GM11168 (cell line): ENCODE results near the gene ALDH4A1.

Source experiments
- in situ Hi-C: fragments of 300-500 bp; cut with MboI; formaldehyde crosslinking; loops from one replicate; pipeline ENCODE4 v1.12.0; 2022; ENCODE audit warnings: low sequenced_read_pairs; ENCODE audit not compliant: unreplicated experiment

ALDH4A1 gene

DNA sequence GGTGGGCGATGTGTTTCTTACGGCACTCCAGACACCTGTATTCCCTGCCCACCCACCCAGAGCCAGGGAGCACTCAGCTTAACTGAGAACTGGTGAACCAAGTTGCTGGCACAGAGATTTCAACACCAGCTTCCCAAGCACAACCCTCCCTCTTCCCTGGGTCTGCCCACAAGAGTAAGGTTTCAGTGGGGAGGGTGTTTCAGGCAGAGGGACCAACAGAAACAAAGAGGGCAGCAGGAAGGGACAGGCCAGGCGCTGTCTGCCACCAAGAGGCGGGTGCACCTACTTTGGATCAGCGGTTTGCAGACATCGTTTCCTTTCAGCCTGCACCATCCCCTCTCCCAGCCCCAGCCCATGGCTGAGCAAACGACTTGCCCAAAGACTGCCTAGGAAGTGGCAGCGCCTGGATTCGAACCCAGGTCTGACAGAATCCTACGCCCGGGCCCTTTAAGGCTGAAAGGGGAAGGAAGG, 21.9 kb upstream of the ALDH4A1 start:
- in situ Hi-C loops, result loop anchor here (25.0 kb wide), 1 partner anchor 188 kb away; no protein-coding TSS in a partner anchor

DNA sequence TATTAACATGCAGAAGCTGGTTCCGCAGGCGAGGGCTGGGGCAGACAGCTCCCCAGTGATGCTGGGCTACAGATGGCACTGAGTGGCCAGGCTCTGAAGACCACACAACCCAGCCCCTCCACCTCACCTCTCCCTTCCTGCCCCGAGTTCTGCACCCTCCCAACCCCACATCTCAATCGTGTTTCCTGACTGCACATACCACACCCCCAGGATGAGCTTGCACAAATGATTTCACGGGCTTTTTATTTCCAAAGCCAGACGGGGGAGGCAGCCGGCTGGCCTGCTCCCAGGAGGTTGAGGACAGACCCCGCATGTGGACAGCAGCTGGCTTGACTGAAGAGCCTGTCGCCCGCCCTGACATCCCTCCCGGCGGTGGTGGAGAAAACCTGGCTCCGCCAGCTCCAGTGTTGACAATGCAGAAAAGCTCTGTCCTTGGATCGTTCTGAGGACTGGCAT, 21.4 kb upstream of the ALDH4A1 start:
- in situ Hi-C loops, result loop anchor here (25.0 kb wide), 1 partner anchor 189 kb away; no protein-coding TSS in a partner anchor

DNA sequence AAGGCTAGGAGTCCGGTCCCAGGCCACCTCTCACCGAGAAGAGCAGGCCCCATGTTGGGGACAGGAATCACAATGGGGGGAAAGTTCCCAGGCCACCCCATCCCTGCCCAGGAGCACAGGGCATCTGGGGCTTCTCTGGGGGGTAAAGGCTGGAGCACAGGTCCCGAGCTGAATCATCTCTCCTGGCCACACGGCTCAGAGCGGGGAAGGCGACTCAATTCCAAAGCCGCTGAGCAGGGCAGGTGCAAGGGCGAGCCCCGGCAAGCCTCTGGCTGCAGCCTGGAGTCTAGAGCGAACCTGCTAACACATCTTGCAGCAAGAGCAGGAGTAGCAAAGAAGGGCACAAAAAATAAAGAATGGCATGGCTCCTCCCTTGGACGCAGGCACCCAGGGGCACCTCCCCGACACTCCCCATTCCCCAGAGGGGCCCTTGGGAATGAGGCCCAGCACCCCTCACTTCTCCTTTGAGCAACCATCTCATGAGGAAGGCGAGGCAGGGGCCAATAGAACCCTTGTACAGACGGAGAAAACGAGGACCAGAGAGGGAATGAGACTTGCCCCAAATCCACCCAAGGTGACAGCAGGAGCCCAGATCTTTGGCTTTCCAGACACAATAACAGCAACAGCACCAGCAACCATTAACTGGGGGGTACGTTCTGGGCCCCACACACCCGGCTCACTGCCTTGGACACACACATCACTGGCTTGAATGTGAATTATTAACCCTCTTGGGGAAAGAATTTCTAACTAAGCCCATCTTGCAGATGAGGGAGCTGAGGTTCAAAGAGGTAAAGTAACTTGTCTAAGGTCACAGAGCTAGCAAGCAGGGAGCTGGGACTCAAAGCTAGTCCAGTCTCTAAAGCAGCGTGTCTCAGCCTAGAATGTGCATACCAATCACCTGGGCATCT, 20.7 kb upstream of the ALDH4A1 start:
- in situ Hi-C loops, result loop anchor here (25.0 kb wide), 1 partner anchor 189 kb away; no protein-coding TSS in a partner anchor

DNA sequence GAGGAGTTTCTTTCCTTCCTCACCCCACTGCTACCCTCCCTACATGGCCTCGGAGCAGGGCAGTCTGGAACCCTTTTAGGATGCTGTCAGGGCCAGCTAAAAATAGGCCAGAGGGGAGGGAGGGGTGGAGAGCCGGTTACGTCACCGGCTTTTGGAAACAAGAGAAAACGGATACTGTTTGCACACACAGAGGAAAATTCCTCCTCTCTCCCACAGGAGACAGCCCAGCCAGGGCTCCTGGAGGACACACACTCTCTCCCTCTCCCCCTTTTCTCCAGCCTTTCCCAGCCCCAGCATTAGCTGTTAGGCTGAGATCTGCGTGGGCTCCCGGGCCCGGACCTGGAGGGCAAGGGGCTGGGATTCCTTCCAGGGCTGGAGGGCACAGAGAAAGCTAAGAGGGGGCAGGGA, 20.0 kb upstream of the ALDH4A1 start:
- in situ Hi-C loops, result loop anchor here (25.0 kb wide), 1 partner anchor 190 kb away; no protein-coding TSS in a partner anchor

DNA sequence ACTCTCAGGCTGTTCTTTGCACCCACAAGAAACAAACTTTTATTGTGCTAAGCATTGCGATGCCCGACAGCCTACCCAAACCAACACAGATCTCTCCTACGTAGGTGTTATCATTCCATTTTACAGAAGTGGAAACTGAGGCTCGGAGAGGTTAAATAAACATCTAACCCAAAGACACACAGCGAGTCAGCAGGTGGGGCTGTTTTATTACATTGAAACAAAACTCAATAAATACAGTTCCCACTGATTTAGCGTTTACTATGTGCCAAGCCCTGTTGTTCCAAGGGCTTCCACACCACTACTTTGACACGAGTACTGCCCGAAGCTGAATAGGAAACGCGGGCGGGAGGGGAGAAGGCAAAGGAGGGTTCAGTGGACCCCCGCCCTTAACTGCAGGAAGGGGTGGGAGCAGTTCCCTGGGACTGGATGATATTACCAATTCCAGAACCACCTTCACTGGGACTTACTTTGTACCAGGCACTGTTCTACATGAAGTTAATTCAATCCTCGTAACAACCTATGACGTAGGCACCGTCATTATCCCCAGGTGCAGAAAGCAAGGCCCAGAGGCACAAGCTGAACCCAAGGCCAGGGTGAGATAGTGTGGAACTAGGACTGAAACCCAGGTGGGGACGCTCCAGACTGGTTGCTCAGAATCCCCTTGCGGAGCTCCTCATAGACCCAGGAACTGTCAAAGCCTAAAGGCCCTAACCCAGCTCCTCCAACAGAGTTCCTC, 19.3 kb upstream of the ALDH4A1 start:
- in situ Hi-C loops, result loop anchor here (25.0 kb wide), 1 partner anchor 191 kb away; no protein-coding TSS in a partner anchor

DNA sequence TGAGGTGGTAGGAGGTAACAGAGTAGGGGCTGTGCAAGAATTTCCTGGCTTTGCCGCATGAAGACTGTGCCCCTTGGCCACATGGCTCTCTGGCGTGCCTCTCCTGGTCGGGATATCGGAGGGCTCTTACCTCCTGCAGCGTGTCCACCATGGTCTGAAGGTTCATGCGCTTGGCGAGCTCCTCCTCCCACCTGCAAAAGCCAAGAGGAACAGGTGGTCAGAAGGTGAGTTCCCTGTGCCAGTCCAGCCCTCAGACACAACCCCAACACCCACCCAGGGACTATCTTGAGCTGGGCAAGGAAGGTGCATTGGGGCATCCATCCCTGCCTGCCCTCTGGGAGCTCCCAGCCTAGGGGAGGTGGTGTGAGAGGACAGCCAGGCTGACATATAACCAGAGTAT, 18.6 kb upstream of the ALDH4A1 start:
- in situ Hi-C loops, result loop anchor here (25.0 kb wide), 1 partner anchor 191 kb away; no protein-coding TSS in a partner anchor

GRCh38 chr1:18919956-18920355, 17.6 kb upstream of the ALDH4A1 start:
- in situ Hi-C loops, result loop anchor here (25.0 kb wide), 1 partner anchor 192 kb away; no protein-coding TSS in a partner anchor

- in situ Hi-C loops, result loop anchor here (25.0 kb wide), 1 partner anchor 193 kb away; no protein-coding TSS in a partner anchor
Observed at GRCh38 chr1:18919197-18919905, 17.0 kb upstream of the ALDH4A1 start.

GRCh38 chr1:18918417-18918816, 16.1 kb upstream of the ALDH4A1 start:
- in situ Hi-C loops, result loop anchor here (25.0 kb wide), 1 partner anchor 194 kb away; no protein-coding TSS in a partner anchor

DNA sequence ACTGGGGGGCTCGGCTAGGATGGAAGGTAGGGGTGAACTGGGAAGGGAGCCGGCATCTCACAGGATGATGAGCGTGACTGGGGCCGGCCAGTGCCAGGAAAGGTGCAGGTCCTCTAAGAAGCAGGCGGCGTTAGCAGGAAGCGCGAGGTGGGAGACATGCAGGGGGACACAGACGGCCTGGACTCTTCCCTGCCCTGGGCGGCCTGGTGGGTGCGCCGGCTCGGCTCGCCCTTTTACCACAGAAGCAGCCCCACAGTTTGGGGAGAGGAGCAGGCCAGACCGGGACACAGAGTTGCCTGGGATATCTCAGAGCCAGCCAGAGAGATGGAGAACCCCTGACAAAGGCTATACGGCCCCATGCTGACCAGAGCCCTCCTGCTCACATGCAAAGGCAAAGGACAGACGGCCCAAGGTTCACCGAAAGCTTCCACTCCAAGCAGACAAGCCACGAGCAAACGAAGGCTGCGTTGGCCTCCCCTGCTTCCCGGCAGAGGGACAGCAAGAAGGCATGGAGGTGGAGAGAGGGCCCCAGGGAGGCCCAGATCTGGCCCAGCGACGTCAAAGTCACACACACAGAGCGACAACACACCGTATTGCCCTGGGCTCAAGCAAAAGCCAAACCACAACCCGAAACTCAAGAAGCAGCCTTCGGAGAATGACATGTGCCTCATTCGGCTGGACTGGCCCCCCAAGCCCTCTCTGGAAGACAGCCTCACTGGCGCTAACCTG, 14.9 kb upstream of the ALDH4A1 start:
- in situ Hi-C loops, result loop anchor here (25.0 kb wide), 1 partner anchor 195 kb away; no protein-coding TSS in a partner anchor

- in situ Hi-C loops, result loop anchor here (25.0 kb wide), 1 partner anchor 197 kb away; no protein-coding TSS in a partner anchor
Observed at GRCh38 chr1:18915341-18915740, 13.0 kb upstream of the ALDH4A1 start.

GRCh38 chr1:18913065-18913835, 10.9 kb upstream of the ALDH4A1 start:
- in situ Hi-C loops, result loop anchor here (25.0 kb wide), 1 partner anchor 199 kb away; no protein-coding TSS in a partner anchor

GRCh38 chr1:18912550-18912949, 10.2 kb upstream of the ALDH4A1 start:
- in situ Hi-C loops, result loop anchor here (25.0 kb wide), 1 partner anchor 200 kb away; no protein-coding TSS in a partner anchor

GRCh38 chr1:18908911-18909771, 6.8 kb upstream of the ALDH4A1 start:
- in situ Hi-C loops, result loop anchor here (5.0 to 25.0 kb wide), 2 partner anchors 43 to 203 kb away; no protein-coding TSS in a partner anchor

GRCh38 chr1:18907917-18908845, 5.8 kb upstream of the ALDH4A1 start:
- in situ Hi-C loops, result loop anchor here (5.0 to 25.0 kb wide), 2 partner anchors 44 to 204 kb away; no protein-coding TSS in a partner anchor
